Activated effector memory CD4-positive, alpha-beta T cell treated with Interleukin-2 at 50 U/mL for 16 hours (primary cell): ENCODE results near the gene PLEKHA6.

Experiments
- DNase-seq: peaks from one replicate; pipeline ENCODE4 v3.0.0-alpha.2; 2020

PLEKHA6 gene, protein sequence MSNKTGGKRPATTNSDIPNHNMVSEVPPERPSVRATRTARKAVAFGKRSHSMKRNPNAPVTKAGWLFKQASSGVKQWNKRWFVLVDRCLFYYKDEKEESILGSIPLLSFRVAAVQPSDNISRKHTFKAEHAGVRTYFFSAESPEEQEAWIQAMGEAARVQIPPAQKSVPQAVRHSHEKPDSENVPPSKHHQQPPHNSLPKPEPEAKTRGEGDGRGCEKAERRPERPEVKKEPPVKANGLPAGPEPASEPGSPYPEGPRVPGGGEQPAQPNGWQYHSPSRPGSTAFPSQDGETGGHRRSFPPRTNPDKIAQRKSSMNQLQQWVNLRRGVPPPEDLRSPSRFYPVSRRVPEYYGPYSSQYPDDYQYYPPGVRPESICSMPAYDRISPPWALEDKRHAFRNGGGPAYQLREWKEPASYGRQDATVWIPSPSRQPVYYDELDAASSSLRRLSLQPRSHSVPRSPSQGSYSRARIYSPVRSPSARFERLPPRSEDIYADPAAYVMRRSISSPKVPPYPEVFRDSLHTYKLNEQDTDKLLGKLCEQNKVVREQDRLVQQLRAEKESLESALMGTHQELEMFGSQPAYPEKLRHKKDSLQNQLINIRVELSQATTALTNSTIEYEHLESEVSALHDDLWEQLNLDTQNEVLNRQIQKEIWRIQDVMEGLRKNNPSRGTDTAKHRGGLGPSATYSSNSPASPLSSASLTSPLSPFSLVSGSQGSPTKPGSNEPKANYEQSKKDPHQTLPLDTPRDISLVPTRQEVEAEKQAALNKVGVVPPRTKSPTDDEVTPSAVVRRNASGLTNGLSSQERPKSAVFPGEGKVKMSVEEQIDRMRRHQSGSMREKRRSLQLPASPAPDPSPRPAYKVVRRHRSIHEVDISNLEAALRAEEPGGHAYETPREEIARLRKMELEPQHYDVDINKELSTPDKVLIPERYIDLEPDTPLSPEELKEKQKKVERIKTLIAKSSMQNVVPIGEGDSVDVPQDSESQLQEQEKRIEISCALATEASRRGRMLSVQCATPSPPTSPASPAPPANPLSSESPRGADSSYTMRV

DNA sequence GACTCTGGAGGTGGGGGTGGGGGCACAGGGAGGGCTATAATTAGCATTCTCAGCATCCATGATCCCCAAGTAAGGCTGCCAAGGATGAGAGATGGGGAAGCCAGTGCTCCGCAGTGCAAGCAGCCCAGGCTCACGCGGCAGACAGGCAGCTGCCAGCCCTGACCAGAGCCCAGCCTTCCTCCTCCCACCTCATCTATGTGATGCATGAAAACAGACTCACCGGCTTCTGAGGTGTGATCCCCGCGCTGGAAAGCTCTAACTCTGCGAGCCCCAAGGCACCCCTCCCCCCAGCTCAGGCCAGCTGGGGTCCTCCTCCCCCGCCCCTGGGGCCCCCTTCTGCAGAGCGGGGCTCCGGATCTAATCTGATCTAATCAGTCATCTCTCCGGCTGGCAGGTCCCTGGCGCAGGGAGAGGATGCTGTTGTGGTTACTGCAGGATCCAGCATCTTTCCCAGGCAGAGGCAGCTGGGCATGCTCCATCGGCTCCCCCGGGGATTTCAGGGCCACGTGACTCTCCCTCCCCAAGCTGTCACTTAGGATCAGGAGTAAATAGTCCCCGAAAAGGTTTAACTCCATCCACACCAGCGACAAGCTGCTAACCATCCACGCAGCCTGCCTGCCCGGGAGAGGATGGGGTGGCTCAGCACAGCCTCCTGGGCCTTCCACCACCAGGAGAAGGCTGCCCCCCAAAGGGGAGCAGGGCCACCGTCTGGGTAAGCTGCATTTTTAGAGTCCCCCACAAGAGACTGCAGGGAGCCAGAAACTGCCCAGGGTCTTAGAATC is at the start of gene PLEKHA6:
PLEKHA6 (minus strand) TSS at position 456 of the 782 bp plus-strand sequence. CDS start 86,202 bp downstream, outside the sequence.
- no peak for DNase-seq

DNA sequence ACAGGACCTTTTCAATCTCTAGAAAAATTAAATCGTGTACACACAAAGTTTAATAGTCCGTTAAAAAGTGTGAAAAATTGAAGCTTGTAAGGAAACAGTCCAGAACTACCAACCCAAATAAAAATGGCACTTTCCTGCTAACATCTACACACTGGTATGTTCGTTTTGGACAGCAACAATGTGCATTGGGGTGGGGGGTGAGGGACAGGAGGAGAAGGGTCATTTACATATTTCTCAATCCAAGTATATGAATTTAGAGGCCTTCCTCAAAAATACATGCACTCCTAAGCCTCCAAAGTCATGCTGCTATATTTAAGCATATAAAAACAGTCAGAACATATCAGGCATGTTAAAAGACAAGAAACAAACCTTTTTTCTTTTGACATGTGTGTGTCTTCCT is 49.4 kb upstream of the PLEKHA6 start:
- no peak for DNase-seq

DNA sequence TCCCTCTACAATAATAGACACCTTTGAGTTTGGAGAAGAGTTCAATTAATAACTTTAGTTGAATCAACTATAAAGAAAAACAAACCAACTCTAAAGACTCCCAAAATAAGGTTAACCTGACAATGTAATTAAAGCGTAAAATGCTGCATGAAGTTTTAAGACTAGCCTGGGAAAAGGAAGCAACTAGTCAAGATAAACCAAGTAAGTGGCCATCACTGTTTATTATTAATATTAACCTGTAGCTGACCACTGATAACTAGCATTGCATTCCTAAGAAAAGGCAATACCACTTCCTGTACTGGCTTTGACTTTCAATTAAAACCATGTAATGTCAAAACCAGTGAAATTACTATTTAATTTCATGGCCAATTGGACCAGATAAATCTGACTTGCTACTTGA is 48.9 kb upstream of the PLEKHA6 start:
- DNase-seq, result no peak

DNA sequence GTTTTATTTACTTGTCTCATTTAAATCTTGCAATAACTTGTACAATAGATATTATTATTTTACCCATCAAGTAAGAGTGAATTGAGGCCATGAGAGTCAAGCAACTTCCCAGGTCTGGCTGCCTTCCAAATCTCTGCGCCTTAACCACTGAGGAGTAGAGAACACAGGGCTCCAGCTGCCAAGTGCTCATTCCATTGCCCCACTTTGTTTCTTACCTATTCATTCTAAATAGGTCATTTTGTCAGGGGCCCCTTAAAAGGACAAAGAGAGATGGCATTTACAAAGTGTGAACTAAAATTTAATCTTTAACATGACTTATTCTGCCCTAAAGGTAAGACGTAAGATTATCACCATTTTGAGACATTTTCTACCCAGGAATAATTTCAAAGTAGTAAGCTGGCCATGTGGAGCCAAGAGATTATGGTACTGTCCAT is 48.4 kb upstream of the PLEKHA6 start:
- DNase-seq, result no peak

DNA sequence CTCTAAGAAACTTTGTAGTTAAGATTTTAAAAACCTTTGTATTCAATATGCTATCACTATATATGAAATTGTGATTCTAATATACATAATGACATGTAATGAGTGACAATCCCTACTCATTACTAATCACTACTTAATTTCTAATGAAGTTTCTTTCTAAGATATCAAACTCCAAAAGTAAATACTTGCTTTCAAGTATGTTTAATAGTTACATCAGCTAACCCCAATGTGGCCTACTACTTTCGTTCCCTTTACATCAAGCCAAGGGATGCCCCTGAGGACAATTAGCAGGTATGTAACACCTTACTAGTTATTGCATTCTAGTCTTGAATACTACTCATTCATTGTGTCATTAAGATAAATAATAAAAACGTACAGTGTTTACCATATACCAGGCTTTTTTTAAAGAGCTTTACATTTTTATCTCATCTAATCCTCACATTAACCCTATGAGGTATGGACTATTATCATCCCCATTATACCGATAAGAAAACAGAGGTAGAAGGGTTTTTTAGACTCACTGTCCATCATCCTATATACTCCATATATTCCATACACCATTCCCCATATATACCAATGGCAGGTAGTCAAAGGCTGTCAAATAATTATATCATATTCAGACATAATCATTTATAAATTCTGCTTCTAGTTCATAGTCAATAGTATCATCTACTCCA is 47.7 kb upstream of the PLEKHA6 start:
- DNase-seq, result no peak

DNA sequence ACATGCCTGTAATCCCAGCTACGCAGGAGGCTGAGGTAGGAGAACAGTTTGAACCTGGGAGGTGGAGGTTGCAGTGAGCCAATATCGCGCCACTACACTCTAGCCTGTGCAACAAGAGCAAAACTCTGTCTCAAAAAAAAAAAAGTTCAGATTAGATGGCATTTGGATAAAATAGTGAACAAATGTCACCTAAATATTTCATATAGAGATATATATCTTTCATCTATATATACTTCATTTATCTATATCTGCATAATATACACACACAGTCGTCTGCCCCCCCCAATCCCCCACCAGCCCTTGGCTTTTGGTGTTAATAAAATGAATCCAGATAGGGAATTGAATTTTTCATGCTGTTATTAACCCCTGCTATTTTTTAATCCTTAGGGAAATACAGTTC is 46.9 kb upstream of the PLEKHA6 start:
- DNase-seq, result no peak

DNA sequence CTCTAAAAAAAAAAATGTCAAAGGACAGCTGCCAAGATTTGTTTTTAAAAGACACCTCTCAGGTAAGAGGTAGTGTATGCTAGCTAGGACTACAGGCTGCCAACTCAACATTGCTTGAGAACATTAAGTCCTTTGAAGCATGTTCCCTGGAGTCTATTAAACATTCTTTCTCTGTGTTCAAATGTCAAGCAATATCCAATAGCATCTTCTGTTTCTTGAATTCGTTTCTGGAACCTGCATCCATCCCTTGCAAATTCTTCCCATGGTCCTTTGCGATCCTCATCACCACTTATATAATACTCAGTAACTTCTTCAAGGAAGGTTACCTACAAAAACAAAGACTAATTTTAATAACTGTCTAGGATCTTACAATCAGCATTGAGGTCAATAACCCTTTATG is 46.3 kb upstream of the PLEKHA6 start:
- no peak for DNase-seq

DNA sequence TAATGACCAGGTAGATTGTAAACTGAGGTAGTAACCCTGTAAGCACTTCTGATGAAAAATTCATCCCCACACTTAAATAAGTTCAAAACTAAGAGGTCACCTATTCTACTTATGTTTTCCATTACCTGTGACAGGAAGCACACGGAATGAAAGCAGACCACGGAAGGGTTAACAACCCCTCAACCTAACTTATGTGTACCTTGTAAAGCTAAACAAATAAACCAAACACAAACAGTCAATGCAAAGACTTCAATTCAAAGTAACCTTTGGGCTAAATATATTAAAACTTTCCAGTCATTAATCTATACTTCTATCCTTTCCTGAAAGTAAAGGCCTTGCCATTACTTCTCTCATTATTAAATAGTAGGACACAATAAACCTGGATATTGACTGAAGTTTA is 44.9 kb upstream of the PLEKHA6 start:
- no peak for DNase-seq

DNA sequence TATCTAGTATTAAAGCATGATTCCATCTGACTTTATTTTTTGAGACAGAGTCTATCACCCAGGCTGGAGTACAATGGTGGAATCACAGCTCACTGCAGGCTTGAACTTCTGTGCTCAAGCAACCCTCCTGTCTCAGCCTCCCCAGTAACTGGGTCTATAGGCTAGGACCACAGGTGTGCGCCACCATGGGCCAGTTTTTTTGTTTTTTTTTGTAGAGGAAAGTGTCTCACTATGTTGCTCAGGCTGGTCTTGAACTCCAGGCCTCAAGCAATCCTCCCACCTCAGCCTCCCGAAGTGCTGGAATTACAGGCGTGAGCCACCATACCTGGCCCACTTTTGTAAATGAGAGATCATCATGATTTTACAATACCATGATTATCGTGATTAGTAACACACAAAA is 42.7 kb upstream of the PLEKHA6 start:
- DNase-seq, result no peak

DNA sequence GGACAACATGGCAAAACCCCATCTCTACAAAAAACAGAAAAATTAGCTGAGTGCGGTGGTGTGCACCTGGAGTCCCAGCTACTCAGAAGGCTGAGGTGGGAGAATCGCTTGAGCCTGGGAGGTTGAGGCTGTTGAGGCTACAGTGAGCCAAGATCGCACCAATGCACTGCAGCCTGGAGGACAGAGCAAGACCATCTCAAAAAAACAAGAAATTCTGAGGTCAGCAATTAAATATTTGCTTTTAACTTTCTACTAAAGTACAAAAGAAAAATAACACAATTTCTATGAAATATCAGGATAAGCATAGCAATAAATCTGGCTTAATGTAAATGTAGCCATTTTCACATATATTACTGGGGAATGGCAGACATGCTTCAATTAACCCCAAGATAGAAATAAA is 42.0 kb upstream of the PLEKHA6 start:
- no peak for DNase-seq

DNA sequence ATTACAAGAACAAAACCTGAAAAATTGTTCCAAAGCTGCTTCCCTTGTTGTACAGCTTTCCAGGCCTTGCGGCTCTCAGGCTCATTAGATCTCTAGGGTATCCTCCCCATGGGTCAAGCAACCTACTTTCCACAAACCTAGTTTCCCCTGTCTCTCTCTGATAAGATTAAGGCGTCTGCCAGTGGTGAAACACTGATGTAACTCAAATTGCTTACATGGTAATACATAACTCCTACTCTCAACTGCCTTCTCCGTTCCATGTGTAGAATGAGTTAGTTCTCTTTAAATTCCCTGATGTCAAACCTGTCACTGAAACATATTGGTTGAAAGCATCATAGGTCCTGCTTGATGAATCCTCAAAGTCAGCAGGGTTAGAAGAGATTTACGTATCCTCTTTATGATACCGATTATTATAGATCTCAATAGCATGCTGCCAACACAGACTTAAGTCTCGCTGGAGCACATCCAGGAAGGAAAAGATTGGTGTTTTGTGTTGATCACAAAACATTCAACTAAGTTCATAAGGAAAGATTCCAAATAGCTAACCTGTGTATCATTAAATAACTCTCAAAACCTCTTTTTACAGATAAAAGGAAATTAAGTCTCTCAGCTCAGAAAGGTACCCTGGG is 41.3 kb upstream of the PLEKHA6 start:
- no peak for DNase-seq

DNA sequence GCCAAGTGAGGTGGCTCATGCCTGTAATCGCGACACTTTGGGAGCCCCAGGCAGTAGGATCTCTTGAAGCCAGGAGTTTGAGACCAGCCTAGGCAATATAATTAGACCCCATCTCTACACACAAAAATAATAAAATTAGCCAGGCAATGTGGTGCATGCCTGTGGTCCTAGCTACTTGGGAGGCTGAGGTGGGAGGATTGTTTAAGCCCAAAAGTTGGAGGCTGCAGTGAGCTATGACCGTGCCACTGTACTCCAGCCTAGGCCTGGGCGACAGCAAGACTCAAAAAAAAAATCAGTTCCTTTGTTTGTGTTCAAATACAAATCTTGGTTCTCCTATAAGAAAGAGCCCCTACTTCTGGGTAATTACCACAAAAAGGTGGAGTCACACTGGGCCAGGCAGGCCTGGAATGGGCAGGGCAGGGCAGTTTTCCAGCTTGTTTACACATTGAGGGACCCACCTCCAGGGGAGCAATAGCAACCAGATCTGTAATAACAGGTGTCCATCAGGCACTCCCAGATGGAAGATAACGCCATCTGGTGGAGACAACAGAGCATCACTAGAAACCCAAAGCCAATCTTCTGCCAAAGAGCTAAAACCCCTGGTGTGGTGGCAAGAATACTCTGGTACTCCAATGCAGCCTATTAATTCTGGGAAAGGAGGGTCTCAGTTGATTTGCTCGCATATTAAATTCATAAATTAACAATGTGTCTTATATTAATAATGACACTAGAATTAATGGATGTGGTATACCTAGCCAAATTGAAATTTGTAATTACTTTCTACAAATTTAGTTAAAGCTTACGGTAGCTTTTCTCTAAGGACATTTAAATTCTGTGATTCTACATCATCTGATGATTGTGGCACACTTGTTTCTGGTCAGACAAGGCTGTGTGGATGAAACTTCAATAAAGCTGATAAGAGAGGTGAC is 38.7 kb upstream of the PLEKHA6 start:
- no peak for DNase-seq

DNA sequence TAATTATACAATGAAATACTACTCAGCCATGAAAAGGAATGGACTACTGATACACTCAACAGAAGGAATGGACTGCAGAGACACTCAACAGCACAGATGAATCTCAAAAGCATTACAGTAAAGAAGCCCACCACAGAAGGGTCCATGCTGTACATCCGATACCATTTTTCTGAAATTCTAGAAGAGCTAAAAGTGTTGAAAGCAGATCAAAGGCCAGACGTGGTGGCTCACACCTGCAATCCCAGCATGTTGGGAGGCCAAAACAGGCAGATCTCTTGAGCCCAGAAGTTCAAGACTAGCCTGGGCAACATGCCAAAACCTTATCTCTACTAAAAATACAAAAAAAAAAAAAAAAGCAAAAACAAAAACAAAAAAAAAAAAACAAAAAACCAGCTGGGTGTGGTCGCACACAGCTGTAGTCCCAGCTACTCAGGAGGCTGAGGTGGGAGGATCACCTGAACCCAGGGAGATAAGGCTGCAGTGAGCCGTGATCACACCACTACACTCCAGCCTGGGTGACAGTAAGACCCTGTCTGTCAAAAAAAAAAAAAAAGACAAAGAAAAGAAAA is 36.4 kb upstream of the PLEKHA6 start:
- no peak for DNase-seq

DNA sequence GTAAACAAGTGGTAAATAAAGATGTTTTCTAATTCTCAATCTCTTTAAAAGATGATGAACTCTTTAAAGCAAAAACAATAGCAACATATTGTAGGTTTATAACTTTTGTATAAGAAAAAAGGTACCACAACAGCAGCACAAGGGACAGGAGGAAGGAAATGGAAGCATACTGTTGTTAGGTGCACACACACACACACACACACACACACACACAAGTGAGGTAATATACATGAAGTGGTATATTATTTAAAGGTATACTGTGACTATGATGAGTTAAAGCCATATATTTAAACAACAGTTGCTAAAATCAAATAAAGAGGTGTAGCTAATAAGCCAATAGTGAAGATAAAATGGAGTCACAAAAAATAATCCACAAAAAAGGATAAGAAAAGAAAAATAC is 31.9 kb upstream of the PLEKHA6 start:
- no peak for DNase-seq

DNA sequence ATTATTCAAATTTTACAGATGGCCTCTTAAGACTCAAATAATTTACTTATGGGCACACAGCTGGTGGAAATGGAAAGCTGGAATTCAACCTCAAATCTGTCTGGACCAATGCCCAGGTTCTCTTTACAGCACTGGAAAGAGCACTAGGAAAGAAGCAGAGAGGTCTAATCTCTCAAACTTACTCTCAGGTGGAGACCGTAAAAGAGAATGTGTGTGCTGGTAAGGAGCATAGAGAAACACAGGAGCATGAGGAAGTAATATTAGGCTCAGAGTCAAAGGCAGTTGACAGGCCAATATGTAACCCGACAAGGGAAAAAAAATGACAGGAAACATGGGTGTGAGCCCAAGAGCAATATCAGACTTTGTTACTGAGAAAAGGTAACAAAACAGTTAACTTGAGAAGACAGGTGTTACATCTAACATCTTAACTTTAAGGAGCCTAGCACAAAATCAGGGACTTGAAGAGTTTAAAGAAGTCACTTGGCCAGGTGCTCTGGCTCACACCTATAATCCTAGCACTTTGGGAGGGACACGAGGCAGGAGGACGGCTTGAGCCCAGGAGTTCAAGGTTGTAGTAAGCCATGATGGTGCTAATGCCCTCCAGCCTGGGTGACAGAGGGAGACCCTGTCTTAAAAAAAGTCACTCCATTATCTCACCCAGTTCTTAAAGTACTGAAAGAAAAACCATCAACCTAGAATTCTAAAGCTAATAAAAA is 31.2 kb upstream of the PLEKHA6 start:
- no peak for DNase-seq

DNA sequence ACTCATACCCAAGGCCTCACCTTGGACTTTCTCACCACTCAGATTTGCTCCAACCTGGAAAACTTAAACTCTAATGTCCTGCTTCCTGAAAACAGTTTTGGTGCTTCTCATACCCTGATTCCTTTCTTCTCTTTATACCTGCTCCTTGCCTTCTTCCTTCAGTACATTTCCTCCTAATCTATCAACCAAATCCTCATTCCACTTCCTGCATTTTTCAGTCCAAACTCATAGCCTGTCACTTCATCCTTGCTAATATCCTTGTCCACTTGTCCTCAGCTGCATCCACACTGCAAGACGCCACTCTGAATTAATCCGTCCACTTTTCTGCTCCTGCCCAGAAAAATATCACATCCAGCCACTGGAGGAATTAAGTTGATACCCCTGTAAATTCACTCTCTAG is 26.0 kb upstream of the PLEKHA6 start:
- DNase-seq, result no peak

DNA sequence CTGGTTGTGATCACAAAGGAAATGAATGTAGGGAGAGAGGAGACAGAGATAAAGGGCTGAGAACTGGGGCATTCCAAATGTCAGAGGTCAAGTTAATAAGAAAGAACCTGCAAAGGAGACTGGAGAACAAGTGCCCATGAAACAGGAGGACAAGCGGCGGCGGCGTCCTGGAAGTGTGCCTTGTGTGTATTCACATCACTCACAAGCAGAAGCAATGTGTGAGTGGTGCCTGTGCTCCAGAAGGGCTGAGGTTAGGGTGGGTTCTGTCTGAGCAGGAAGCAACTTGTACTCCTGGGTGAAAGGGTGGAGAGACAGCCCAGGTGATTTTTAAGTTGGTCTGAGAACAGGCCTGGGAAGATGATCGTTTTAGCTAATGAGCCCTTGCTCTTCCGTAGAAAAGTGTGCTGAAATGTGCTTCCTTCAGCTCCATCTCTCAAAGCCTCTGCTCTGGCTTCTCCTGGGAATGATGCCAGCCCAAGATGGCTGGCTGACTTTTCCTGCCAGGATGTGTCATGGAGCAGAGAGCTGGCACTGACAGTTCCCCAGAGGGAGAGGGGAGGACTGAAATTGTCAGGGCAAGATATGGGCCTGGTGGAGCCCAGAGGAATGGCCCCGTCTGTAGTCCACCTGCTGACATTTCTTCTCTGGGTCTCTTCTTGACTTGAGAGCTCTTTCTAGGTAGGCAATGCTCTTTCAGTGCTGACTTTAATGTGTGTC is 25.1 kb upstream of the PLEKHA6 start:
- DNase-seq, result no peak

DNA sequence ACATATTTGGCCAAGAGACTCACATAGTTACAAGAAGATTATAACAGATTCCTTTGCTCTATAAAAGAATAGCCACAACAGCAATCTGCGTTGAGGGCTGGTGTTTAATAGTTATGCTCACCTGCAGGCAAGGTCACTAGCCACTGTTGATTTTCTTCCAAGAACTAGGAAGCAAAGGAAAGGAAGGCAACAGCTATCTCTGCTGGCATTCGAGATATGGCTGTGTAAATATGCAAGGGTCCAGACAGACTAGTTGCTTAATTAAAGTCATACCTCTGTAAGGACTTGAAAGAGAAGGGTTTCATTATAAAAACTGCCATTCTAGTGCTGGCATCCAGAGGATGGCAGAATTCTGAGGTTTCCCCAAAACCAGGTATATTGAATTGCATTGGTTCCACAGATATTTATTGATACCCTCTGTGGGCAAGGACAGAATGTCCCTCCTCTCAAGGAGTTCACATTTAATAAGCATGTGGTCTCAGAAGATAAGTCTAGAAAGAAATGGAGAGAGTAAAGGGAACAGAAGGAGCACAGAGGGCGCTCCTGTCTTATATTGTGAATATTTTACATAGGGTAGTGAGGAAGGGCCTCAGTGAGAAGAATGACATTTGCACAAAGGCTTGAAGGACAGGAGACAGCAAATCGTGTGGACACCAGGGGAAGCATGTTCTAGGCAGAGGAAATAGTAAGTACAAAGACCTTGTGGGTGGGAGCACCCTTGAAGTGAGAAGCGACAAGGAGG is 23.6 kb upstream of the PLEKHA6 start:
- DNase-seq, result no peak
